ENCODE results near the gene MAST4.
A peak's percentile ranks its signal among the peaks of the same experiment; 100 is the strongest.
"Not testable (repeated sequence)": the region's sequence is repeated elsewhere in the genome, so short reads cannot be mapped to it uniquely, and the experiment has no call there.

MAST4 gene

GRCh38 chr5:67146981-67147380 lies 550.8 kb downstream of the MAST4 start:
- no peak for DNase-seq

GRCh38 chr5:67147760-67148159 lies 551.6 kb downstream of the MAST4 start:
- no peak for DNase-seq

DNA sequence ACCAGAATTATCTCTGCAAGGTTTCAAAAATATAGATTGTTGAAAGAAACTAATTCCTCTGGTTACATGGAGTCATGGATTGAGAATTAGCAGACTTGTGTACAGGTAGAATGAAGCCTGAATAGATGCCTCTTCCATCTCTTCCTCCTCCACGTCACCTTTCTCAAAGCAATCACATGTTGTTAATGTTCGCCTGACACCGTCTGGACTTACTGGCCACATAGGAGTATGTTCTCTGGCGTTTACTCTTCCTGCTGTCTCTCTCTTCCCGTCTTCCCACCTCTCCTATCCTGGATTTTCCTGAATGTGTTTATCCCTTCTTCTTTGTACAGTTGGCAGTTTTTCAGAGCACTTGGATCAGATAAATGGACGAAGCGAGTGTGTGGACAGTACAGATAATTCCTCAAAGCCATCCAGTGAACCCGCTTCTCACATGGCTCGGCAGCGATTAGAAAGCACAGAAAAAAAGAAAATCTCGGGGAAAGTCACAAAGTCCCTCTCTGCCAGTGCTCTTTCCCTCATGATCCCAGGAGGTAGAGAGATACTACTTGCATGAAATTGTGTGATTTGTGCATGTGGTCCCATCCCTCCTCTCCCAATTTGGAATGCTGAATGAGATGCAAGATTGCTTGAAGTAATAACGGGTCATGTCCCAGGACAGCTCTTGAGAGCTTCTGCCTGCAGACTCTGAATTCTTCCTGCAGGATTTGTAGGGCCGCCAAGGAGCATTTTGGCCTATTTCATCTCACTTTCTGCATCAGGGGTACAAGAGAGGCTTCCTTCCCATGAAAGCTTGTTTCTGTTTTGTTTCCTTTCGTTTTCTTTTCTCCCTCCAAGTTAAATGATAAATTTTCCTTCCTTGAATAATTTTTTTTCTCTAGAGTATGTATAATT lies 553.1 kb downstream of the MAST4 start:
- DNase-seq: no peak

DNA sequence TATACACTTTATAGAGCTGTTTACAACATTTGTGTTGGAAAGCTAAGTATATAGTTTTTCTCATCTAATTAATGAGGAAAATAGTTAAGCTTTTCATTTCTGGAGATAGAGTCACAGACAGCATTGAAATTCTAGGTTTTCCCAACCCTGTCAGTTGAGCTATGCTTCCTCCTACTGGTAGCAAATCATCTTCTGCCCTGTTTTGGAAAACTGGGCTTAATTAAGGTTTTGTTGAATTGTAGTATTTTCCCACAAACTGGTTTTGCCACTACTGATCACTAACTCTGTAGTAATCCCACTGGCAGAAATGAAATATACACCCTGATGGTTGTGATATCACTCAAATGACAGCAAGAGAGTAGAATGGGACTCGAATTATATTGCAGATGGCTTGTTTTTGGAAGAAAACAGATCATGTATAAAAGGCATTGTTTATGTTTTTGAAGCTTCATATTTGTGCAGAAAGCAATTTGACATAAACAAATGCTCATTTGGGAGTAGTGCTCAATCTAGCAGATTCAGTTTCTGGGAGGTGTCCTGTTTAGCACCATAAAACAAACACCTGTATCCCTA lies 553.8 kb downstream of the MAST4 start:
- DNase-seq: peak; percentile 23

DNA sequence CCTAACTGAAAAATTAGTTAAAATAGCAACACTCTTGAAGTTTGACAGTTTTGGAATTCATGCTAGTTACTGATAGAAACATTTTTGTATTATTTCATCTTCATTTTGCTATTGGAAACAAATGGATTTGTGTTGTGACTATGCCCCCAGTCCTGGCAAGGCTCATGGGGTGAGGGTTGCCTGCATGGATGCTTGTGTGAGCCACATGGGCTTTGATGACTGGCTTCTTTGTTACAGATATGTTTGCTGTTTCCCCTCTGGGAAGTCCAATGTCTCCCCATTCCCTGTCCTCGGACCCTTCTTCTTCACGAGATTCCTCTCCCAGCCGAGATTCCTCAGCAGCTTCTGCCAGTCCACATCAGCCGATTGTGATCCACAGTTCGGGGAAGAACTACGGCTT lies 556.2 kb downstream of the MAST4 start:
- no peak for DNase-seq

DNA sequence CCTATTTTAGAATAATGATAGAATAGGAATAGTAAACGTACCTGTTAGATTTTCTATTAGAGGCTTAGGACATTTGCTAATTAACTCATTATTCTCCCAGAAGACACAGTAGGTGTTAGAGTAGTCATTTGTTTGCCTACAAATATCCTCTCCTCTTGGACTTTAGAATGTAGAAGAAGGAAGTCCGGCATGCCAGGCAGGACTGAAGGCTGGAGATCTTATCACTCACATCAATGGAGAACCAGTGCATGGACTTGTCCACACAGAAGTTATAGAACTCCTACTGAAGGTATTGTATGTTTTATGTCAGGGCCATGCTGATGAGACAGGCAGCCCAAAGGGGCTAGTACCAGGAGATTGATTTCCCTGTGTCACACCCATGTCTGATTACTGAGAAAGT lies 557.1 kb downstream of the MAST4 start:
- no peak for DNase-seq

DNA sequence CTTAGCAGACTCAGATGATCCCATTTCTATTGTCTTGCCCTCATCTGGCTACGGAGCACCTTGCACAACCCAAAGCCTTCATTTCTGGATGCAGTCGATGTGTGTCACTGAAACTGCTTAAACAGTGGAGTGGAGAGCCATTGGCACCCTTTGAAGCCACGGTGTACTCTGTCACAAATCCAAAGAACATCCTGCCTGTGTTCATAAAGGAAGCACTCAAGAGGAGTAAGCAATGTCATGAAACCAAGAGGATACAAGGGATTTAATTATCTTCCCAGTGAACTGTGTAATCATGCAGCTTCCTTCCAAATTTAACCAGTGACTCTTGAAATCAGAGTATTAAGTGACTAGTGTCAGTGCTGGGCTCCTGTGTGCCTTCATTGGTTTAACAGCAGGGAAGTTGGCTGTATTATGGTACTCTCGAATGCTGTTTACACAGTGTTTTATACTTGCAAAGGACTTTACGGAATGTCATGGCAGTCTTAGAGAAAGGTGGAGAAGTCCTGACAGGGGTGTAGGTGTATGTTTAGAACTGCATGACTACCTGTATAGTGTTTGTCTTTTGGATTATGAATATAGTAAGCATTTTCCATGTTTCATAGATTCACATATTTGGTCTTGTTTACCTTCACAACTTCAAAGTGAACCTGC lies 558.5 kb downstream of the MAST4 start:
- no peak for DNase-seq

GRCh38 chr5:67156976-67157583 lies 560.9 kb downstream of the MAST4 start:
- peak; percentile 58 for DNase-seq

- DNase-seq: no peak
These were observed 564.1 kb downstream of the MAST4 start for GRCh38 chr5:67160272-67160671.

- DNase-seq: peak; percentile 19
These were observed 564.8 kb downstream of the MAST4 start for GRCh38 chr5:67160985-67161384.

GRCh38 chr5:67161767-67162166 lies 565.6 kb downstream of the MAST4 start:
- DNase-seq: no peak

DNA sequence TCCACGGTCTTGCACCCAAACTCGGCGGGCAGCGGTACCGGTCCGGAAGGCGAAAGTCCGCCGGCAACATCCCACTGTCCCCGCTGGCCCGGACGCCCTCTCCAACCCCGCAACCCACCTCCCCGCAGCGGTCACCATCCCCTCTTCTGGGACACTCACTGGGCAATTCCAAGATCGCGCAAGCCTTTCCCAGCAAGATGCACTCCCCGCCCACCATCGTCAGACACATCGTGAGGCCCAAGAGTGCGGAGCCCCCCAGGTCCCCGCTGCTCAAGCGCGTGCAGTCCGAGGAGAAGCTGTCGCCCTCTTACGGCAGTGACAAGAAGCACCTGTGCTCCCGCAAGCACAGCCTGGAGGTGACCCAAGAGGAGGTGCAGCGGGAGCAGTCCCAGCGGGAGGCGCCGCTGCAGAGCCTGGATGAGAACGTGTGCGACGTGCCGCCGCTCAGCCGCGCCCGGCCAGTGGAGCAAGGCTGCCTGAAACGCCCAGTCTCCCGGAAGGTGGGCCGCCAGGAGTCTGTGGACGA lies 567.1 kb downstream of the MAST4 start:
- DNase-seq: no peak

- DNase-seq: no peak
These were observed 567.8 kb downstream of the MAST4 start for GRCh38 chr5:67163863-67164595.

DNA sequence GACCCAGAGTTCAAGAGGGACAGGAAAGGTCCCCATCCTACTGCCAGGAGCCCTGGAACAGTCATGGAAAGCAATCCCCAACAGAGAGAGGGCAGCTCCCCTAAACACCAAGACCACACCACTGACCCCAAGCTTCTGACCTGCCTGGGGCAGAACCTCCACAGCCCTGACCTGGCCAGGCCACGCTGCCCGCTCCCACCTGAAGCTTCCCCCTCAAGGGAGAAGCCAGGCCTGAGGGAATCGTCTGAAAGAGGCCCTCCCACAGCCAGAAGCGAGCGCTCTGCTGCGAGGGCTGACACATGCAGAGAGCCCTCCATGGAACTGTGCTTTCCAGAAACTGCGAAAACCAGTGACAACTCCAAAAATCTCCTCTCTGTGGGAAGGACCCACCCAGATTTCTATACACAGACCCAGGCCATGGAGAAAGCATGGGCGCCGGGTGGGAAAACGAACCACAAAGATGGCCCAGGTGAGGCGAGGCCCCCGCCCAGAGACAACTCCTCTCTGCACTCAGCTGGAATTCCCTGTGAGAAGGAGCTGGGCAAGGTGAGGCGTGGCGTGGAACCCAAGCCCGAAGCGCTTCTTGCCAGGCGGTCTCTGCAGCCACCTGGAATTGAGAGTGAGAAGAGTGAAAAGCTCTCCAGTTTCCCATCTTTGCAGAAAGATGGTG lies 568.8 kb downstream of the MAST4 start:
- DNase-seq: no peak

DNA sequence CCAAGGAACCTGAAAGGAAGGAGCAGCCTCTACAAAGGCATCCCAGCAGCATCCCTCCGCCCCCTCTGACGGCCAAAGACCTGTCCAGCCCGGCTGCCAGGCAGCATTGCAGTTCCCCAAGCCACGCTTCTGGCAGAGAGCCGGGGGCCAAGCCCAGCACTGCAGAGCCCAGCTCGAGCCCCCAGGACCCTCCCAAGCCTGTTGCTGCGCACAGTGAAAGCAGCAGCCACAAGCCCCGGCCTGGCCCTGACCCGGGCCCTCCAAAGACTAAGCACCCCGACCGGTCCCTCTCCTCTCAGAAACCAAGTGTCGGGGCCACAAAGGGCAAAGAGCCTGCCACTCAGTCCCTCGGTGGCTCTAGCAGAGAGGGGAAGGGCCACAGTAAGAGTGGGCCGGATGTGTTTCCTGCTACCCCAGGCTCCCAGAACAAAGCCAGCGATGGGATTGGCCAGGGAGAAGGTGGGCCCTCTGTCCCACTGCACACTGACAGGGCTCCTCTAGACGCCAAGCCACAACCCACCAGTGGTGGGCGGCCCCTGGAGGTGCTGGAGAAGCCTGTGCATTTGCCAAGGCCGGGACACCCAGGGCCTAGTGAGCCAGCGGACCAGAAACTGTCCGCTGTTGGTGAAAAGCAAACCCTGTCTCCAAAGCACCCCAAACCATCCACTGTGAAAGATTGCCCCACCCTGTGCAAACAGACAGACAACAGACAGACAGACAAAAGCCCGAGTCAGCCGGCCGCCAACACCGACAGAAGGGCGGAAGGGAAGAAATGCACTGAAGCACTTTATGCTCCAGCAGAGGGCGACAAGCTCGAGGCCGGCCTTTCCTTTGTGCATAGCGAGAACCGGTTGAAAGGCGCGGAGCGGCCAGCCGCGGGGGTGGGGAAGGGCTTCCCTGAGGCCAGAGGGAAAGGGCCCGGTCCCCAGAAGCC lies 569.6 kb downstream of the MAST4 start:
- DNase-seq: peak; percentile 95

DNA sequence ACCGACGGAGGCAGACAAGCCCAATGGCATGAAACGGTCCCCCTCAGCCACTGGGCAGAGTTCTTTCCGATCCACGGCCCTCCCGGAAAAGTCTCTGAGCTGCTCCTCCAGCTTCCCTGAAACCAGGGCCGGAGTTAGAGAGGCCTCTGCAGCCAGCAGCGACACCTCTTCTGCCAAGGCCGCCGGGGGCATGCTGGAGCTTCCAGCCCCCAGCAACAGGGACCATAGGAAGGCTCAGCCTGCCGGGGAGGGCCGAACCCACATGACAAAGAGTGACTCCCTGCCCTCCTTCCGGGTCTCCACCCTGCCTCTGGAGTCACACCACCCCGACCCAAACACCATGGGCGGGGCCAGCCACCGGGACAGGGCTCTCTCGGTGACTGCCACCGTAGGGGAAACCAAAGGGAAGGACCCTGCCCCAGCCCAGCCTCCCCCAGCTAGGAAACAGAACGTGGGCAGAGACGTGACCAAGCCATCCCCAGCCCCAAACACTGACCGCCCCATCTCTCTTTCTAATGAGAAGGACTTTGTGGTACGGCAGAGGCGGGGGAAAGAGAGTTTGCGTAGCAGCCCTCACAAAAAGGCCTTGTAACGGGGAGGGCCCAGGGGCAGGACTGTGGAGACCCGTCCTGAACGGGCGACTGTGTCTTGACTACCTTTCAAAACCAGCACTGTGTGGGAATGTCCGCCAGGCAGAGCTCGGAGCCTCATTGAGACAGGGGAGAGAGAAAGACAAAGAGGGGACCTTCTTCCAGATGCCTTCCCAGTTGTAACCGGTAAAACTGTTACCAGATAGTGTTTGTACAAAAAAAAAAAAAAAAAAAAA lies 570.5 kb downstream of the MAST4 start:
- DNase-seq: peak; percentile 70

GRCh38 chr5:67168069-67168468 lies 571.9 kb downstream of the MAST4 start:
- DNase-seq: no peak

DNA sequence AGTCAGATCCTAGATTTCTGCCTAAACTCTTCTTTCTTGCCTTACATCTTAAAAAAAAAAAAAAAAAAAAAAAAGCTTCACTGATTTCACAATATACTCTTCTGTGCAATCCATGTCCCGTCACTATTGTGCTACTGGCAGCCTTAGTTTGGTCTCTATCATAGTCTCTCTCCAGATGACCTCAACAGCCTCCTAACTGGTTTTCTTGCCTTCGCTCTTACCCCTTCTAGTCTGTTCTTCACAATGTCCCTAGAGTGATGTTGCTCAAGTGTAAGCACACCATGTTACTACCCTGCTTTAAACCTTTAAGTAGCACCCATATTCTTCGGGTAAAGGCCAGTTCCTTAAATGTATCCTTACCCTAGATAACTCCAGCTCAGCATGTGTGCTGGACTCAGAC lies 574.6 kb downstream of the MAST4 start:
- DNase-seq: no peak

GRCh38 chr5:67173351-67173750 lies 577.2 kb downstream of the MAST4 start:
- DNase-seq: not testable (repeated sequence)

DNA sequence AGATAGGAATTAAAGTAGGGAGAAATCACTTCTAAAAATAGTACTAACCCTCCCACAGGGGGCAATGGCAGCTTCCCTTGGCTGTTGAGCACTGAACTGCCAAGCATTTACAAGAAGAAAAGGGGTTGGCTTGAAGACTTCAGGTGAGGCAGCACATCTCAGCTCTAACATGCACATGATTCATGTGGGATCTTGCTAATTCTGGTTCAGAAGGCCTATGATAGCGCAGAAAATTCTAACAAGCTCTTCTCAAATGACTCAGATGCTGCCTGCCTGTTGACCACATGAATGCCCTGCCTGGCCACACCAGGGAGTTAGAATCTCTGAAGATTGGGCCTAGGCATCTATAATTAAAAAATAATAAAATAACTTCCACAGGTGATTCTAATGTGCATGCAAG lies 577.8 kb downstream of the MAST4 start:
- DNase-seq: no peak
